Neural cell (in vitro differentiated cells): ENCODE measurements around the gene IGIP. TPM values are rescaled to one million over a fixed set of nuclear protein-coding genes. Genes with fewer than 3 reads are reported as not detected.

Experiments
- H2AFZ ChIP-seq: fragments of 200-600, 300-800 bp; sonication (generic), shearing (Covaris generic); 2 replicates; pipeline ENCODE4 v1.6.0; 2014; ENCODE audit warnings: low read depth, mild to moderate bottlenecking, antibody characterized with exemption, low read length, moderate library complexity
- H3F3A ChIP-seq: fragments of 200-600 bp; shearing (Covaris generic); 2 replicates; pipeline ENCODE4 v1.6.1; 2016; ENCODE audit warnings: mild to moderate bottlenecking, moderate library complexity, mixed read lengths, antibody characterized with exemption, low read length; ENCODE audit not compliant: insufficient read depth, poor library complexity, severe bottlenecking
- H3K27ac ChIP-seq: fragments of 200-600, 300-800 bp; sonication (generic), shearing (Covaris generic); 2 replicates; pipeline ENCODE4 v1.5.1; 2014; ENCODE audit warnings: mild to moderate bottlenecking, low read length, moderate library complexity
- H3K27me3 ChIP-seq: fragments of 300-800, 200-600 bp; sonication (generic), shearing (Covaris generic); 2 replicates; pipeline ENCODE4 v1.6.0; 2014; ENCODE audit warnings: mild to moderate bottlenecking, low read depth, low read length, moderate library complexity; ENCODE audit not compliant: insufficient read depth
- H3K36me3 ChIP-seq: fragments of 300-800, 200-600 bp; sonication (generic), shearing (Covaris generic); 2 replicates; pipeline ENCODE4 v1.5.1; 2014; ENCODE audit warnings: mild to moderate bottlenecking, antibody characterized with exemption, low read length, moderate library complexity; ENCODE audit not compliant: insufficient read depth
- H3K4me2 ChIP-seq: fragments of 300-800, 200-600 bp; sonication (generic), shearing (Covaris generic); 2 replicates; pipeline ENCODE4 v1.6.0; 2014; ENCODE audit warnings: mild to moderate bottlenecking, low read length
- H3K4me3 ChIP-seq: fragments of 300-800, 200-600 bp; sonication (generic), shearing (Covaris generic); 2 replicates; pipeline ENCODE4 v1.5.1; 2014; ENCODE audit warnings: mild to moderate bottlenecking, low read length, moderate library complexity
- H3K79me2 ChIP-seq: fragments of 200-600 bp; shearing (Covaris generic); replicated peaks from 2 replicates; pipeline ENCODE4 v1.6.0; 2014; ENCODE audit warnings: mild to moderate bottlenecking, low read length, moderate library complexity; ENCODE audit not compliant: insufficient read depth
- H3K9ac ChIP-seq: fragments of 300-800, 200-600 bp; sonication (generic), shearing (Covaris generic); 2 replicates; pipeline ENCODE4 v1.6.1; 2016; ENCODE audit warnings: mild to moderate bottlenecking, low read length, mixed read lengths
- H3K9me2 ChIP-seq: fragments of 200-600 bp; shearing (Covaris generic); 2 replicates; pipeline ENCODE4 v1.6.1; 2016; ENCODE audit warnings: mild to moderate bottlenecking, low read length, mixed read lengths; ENCODE audit not compliant: insufficient read depth
- H3K9me3 ChIP-seq: fragments of 200-600, 300-800 bp; sonication (generic), shearing (Covaris generic); 2 replicates; pipeline ENCODE4 v1.6.1; 2016; ENCODE audit warnings: mild to moderate bottlenecking, mixed run types, low read length, moderate library complexity, mixed read lengths
- H4K20me1 ChIP-seq: fragments of 200-600 bp; shearing (Covaris generic); 2 replicates; pipeline ENCODE4 v1.6.1; 2016; ENCODE audit warnings: mild to moderate bottlenecking, mixed run types; ENCODE audit not compliant: insufficient read depth
- CTCF ChIP-seq: fragments of 450-650 bp; IDR thresholded peaks from 2 replicates; pipeline ENCODE4 v1.5.1; 2014; ENCODE audit warnings: antibody characterized with exemption, mild to moderate bottlenecking, moderate library complexity; ENCODE audit not compliant: poor library complexity, severe bottlenecking
- EP300 ChIP-seq: fragments of 450-650 bp; conservative IDR thresholded peaks from 2 replicates; pipeline ENCODE4 v1.6.1; 2014; ENCODE audit warnings: antibody characterized with exemption, mild to moderate bottlenecking, moderate library complexity; ENCODE audit not compliant: poor library complexity, severe bottlenecking
- EZH2 ChIP-seq: fragments of 200-600, 300-800 bp; shearing (Covaris generic), sonication (generic); IDR thresholded peaks from 2 replicates; pipeline ENCODE4 v1.6.1; 2014; ENCODE audit warnings: antibody characterized with exemption, low read length, borderline replicate concordance, mild to moderate bottlenecking; ENCODE audit not compliant: insufficient read depth, poor library complexity, severe bottlenecking
- MXI1 ChIP-seq: fragments of 450-650 bp; conservative IDR thresholded peaks from 2 replicates; pipeline ENCODE4 v1.6.1; 2014; ENCODE audit warnings: antibody characterized with exemption, mild to moderate bottlenecking; ENCODE audit not compliant: poor library complexity, severe bottlenecking
- POLR2AphosphoS5 ChIP-seq: IDR thresholded peaks from 2 replicates; pipeline ENCODE4 v1.6.1; 2012
- RAD21 ChIP-seq: fragments of 450-650 bp; conservative IDR thresholded peaks from 2 replicates; pipeline ENCODE4 v1.6.1; 2014; ENCODE audit warnings: antibody characterized with exemption, mild to moderate bottlenecking, moderate library complexity
- REST ChIP-seq: IDR thresholded peaks from 2 replicates; pipeline ENCODE4 v1.6.1; 2012; ENCODE audit warnings: borderline replicate concordance
- SMC3 ChIP-seq: fragments of 450-650 bp; conservative IDR thresholded peaks from 2 replicates; pipeline ENCODE4 v1.6.1; 2014; ENCODE audit warnings: antibody characterized with exemption, mild to moderate bottlenecking, moderate library complexity; ENCODE audit not compliant: poor library complexity
- TAF1 ChIP-seq: IDR thresholded peaks from 2 replicates; pipeline ENCODE4 v1.6.1; 2012; ENCODE audit warnings: low read depth
- polyA plus RNA-seq: library from polyadenylated mRNA; depleted of rRNA; stranded (reverse); fragments of >200 nt; gene quantifications from 2 replicates; pipeline ENCODE4 v1.2.3, GENCODE V29; 2014

IGIP gene
- polyA plus RNA-seq, 1 donor from 2014 or later: 4.4 TPM

- Histone ChIP-seq H3K36me3 (no peaks in the 10 kb centered on the region), H3K27ac (peak overlapping the region; percentile 36), H3K4me3 (peak overlapping the region; percentile 84), H3K9ac (peak overlapping the region; percentile 70), H3K79me2 (peaks cover 13% of the 10 kb centered on the region), H3K9me2 (no peaks in the 10 kb centered on the region), H3K4me2 (peak overlapping the region; percentile 77), H3K27me3 (peaks cover 57% of the 10 kb centered on the region), H3F3A (no peaks in the 10 kb centered on the region), H2AFZ (no peak overlapping the region), H4K20me1 (no peaks in the 10 kb centered on the region), H3K9me3 (no peaks in the 10 kb centered on the region)
- peak; percentile 10 for TF ChIP-seq SMC3
- TF ChIP-seq TAF1: no peak
Observed at GRCh38 chr5:140114341-140115185, 11.2 kb upstream of the IGIP start.

GRCh38 chr5:140115186-140115500, 10.6 kb upstream of the IGIP start:
- Histone ChIP-seq H3K36me3 (no peaks in the 10 kb centered on the region), H3K27ac (no peak overlapping the region), H3K4me3 (peak overlapping the region; percentile 84), H3K9me3 (no peaks in the 10 kb centered on the region), H3F3A (no peaks in the 10 kb centered on the region), H3K9ac (peak overlapping the region; percentile 70), H4K20me1 (no peaks in the 10 kb centered on the region), H3K9me2 (no peaks in the 10 kb centered on the region), H2AFZ (no peak overlapping the region), H3K79me2 (peaks cover 13% of the 10 kb centered on the region), H3K4me2 (peak overlapping the region; percentile 77), H3K27me3 (peaks cover 51% of the 10 kb centered on the region)
- TF ChIP-seq EP300 (no peak), EZH2 (no peak), REST (no peak), SMC3 (no peak), MXI1 (no peak), TAF1 (no peak), POLR2AphosphoS5 (no peak), CTCF (no peak), RAD21 (no peak)
